ENCODE data around the gene CPLX1.

DNA sequence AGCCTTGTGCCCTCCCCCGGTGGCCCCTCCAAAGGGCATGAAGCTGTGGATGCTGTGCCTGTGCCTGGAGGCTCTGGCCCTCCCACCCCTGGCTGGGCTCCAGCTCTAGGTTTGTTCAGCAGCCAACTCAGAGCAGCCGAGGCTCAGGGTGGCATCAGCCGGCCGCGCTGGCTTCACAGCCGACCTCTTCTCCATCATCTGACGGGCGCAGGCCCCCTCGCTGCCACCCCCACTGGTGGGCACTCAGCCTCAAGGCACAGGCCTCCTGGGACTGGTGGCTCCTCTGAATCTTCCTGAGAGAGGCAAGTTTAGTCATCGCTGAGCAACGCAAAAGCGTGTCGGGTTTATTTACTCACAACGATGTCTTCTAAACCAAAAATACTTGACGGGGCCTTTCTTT is 74.3 kb downstream of the CPLX1 start:
- TF ChIP-seq, protein P1, sequence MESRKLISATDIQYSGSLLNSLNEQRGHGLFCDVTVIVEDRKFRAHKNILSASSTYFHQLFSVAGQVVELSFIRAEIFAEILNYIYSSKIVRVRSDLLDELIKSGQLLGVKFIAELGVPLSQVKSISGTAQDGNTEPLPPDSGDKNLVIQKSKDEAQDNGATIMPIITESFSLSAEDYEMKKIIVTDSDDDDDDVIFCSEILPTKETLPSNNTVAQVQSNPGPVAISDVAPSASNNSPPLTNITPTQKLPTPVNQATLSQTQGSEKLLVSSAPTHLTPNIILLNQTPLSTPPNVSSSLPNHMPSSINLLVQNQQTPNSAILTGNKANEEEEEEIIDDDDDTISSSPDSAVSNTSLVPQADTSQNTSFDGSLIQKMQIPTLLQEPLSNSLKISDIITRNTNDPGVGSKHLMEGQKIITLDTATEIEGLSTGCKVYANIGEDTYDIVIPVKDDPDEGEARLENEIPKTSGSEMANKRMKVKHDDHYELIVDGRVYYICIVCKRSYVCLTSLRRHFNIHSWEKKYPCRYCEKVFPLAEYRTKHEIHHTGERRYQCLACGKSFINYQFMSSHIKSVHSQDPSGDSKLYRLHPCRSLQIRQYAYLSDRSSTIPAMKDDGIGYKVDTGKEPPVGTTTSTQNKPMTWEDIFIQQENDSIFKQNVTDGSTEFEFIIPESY (IDR thresholded peaks at IDR 0.05; ENCODE audit: extremely low read depth, insufficient replicate concordance, low read length) = no peak
- TF ChIP-seq POLR2A (IDR thresholded peaks at IDR 0.05; ENCODE audit: borderline replicate concordance, extremely low read depth, insufficient read depth, insufficient read length) (no peak), YY1 (IDR thresholded peaks at IDR 0.05; ENCODE audit: extremely low read depth, insufficient replicate concordance, low read depth, low read length) (no peak), CBX3 (IDR thresholded peaks at IDR 0.05; ENCODE audit: low read depth) (no peak), EGR1 (IDR thresholded peaks at IDR 0.05; ENCODE audit: low read depth) (no peak), SP1 (IDR thresholded peaks at IDR 0.05; ENCODE audit: low read depth) (no peak)
- TF ChIP-seq, protein P2, sequence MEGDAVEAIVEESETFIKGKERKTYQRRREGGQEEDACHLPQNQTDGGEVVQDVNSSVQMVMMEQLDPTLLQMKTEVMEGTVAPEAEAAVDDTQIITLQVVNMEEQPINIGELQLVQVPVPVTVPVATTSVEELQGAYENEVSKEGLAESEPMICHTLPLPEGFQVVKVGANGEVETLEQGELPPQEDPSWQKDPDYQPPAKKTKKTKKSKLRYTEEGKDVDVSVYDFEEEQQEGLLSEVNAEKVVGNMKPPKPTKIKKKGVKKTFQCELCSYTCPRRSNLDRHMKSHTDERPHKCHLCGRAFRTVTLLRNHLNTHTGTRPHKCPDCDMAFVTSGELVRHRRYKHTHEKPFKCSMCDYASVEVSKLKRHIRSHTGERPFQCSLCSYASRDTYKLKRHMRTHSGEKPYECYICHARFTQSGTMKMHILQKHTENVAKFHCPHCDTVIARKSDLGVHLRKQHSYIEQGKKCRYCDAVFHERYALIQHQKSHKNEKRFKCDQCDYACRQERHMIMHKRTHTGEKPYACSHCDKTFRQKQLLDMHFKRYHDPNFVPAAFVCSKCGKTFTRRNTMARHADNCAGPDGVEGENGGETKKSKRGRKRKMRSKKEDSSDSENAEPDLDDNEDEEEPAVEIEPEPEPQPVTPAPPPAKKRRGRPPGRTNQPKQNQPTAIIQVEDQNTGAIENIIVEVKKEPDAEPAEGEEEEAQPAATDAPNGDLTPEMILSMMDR (IDR thresholded peaks at IDR 0.05 in 2 of 3, conservative IDR thresholded peaks at IDR 0.05 in 1 of 3; ENCODE audit: borderline replicate concordance in 1 of 3, insufficient read depth in 1 of 3, low read depth in 2 of 3, low read length in 2 of 3) = no peak
